HepG2 (cell line): Measurements from ENCODE around the gene OR4X1. TPM values are rescaled to one million over a fixed set of nuclear protein-coding genes. Genes with fewer than 3 reads are reported as not detected.

ENCODE experiments used
- ATAC-seq: fragments of 200-7000 bp; cut with Tn5 transposase; 3 replicates; pipeline ENCODE4 v1.9.1; 2020; ENCODE audit warnings: mild to moderate bottlenecking, moderate library complexity
- BruUV-seq: library from RNA; stranded (reverse); fragments of 400-500 nt; replicated peaks from 2 replicates; lab custom pipeline; 2021; lab: Mats Ljungman, UMichigan
- CTCF ChIA-PET: fragments of 300-600 bp; formaldehyde crosslinking; extraction: SDS; loops from one replicate; lab custom pipeline; 2021; ENCODE audit warnings: low total read pairs, inconsistent platforms, low intra/inter-chr PET ratio; lab: Yijun Ruan, JAX
- POLR2A ChIA-PET: fragments of 350-600 bp; sonication (Branson Sonifier 250); formaldehyde crosslinking; loops from one replicate; lab custom pipeline; 2020; ENCODE audit warnings: antibody characterized with exemption, inconsistent platforms; lab: Yijun Ruan, JAX
- DNase-seq: peaks from one replicate; pipeline ENCODE4 v3.0.0-alpha.2; 2015; ENCODE audit warnings: low spot score
- FAIRE-seq: peaks from 3 replicates; lab custom pipeline; 2011; peaks lifted over from hg19 to GRCh38; lab: Jason Lieb, UNC
- H2AFZ ChIP-seq: one replicate; pipeline ENCODE4 v1.6.1; 2011; ENCODE audit warnings: low read length, inconsistent platforms
- H3K27ac ChIP-seq: fragments of 300-600 bp; 3 replicates; pipeline ENCODE4 v1.8.0; 2011; ENCODE audit warnings: mixed run types, mild to moderate bottlenecking, mixed read lengths, low read length, inconsistent platforms; ENCODE audit not compliant: insufficient read depth; ENCODE audit errors: extremely low read length
- H3K27me3 ChIP-seq, 2 experiments: fragments of 200-600 bp in 1 of 2; 2 replicates in 1 of 2; 3 replicates in 1 of 2; pipeline versions ENCODE4 v1.6.0 to v1.8.0; 2011; ENCODE audit warnings: low read length in 2 of 2, mild to moderate bottlenecking in 2 of 2, moderate library complexity in 2 of 2, inconsistent platforms in 1 of 2; ENCODE audit not compliant: insufficient read depth in 2 of 2, control insufficient read depth in 1 of 2
- H3K36me3 ChIP-seq, 2 experiments: fragments of 200-600 bp in 1 of 2; replicated peaks in 1 of 2; 2 replicates in 1 of 2; 3 replicates in 1 of 2; pipeline versions ENCODE4 v1.5.1 to v1.8.0; 2011; ENCODE audit warnings: low read length in 2 of 2, inconsistent platforms in 1 of 2; ENCODE audit not compliant: insufficient read depth in 2 of 2, control insufficient read depth in 1 of 2
- H3K4me1 ChIP-seq: 2 replicates; pipeline ENCODE4 v1.5.1; 2012; ENCODE audit warnings: low read length, inconsistent platforms; ENCODE audit not compliant: insufficient read depth
- H3K4me2 ChIP-seq: 2 replicates; pipeline ENCODE4 v1.6.0; 2011; ENCODE audit warnings: low read depth, low read length, inconsistent platforms
- H3K4me3 ChIP-seq, 3 experiments: fragments of 200-600 bp in 1 of 3; sonication (generic), shearing (Covaris generic) in 1 of 3; replicated peaks in 1 of 3; 2 replicates each; pipeline ENCODE4 v1.5.1; 2011 to 2016; ENCODE audit warnings: low read length in 3 of 3, inconsistent platforms in 2 of 3, low read depth in 2 of 3, mild to moderate bottlenecking in 2 of 3, control low read depth in 1 of 3, mixed read lengths in 1 of 3; ENCODE audit not compliant: insufficient read depth in 1 of 3
- H3K79me2 ChIP-seq: one replicate; pipeline ENCODE4 v1.6.1; 2011; ENCODE audit warnings: low read length, inconsistent platforms; ENCODE audit not compliant: insufficient read depth
- H3K9ac ChIP-seq: 2 replicates; pipeline ENCODE4 v1.6.0; 2011; ENCODE audit warnings: mild to moderate bottlenecking, low read depth, low read length, inconsistent platforms; ENCODE audit not compliant: insufficient read depth
- H3K9me3 ChIP-seq: 2 replicates; pipeline ENCODE4 v1.5.1; 2012; ENCODE audit warnings: mild to moderate bottlenecking, low read length
- H4K20me1 ChIP-seq: 2 replicates; pipeline ENCODE4 v1.6.0; 2011; ENCODE audit warnings: inconsistent platforms, mild to moderate bottlenecking, low read length, moderate library complexity; ENCODE audit not compliant: insufficient read depth
- ELF4 ChIP-seq: sonication (generic); formaldehyde crosslinking; IDR thresholded peaks from 2 replicates; pipeline ENCODE4 v1.5.0; 2020; ENCODE audit warnings: missing genetic modification reagents, mild to moderate bottlenecking, moderate library complexity, borderline replicate concordance
- GLI4 ChIP-seq: sonication (generic); formaldehyde crosslinking; IDR thresholded peaks from 2 replicates; pipeline ENCODE4 v1.5.1; 2020; ENCODE audit warnings: missing genetic modification reagents, mild to moderate bottlenecking, moderate library complexity, borderline replicate concordance
- IKZF1 ChIP-seq: fragments of 450-650 bp; IDR thresholded peaks from 2 replicates; pipeline ENCODE4 v1.7.1; 2016
- KAT2B ChIP-seq: fragments of 150-350 bp; IDR thresholded peaks from 2 replicates; pipeline ENCODE4 v1.6.1; 2014; ENCODE audit warnings: low read depth, low read length, borderline replicate concordance
- KDM5B ChIP-seq: sonication (generic); formaldehyde crosslinking; IDR thresholded peaks from 2 replicates; pipeline ENCODE4 v1.4.0; 2020; ENCODE audit warnings: missing genetic modification reagents, mild to moderate bottlenecking, borderline replicate concordance
- ZNF17 ChIP-seq: sonication (generic); formaldehyde crosslinking; IDR thresholded peaks from 2 replicates; pipeline ENCODE4 v1.5.0; 2020; ENCODE audit warnings: mild to moderate bottlenecking, missing genetic modification reagents
- WGBS: methylation state at CpG from one replicate; pipeline ENCODE4 v1.1.6; 2017; ENCODE audit warnings: low lambda C conversion rate; 5-methylcytosine and 5-hydroxymethylcytosine counted together
- in situ Hi-C: cut with HindIII; loops from 2 replicates; pipeline ENCODE4 v1.10.0; 2017; ENCODE audit warnings: low pct_unique_long_range_greater_than_20kb; ENCODE audit not compliant: extremely low pct_ligation_motif_present
- intact Hi-C: fragments of 100-400 bp; cut with micrococcal nuclease; formaldehyde crosslinking; loops from one replicate; pipeline ENCODE4 v1.10.0; 2022; ENCODE audit not compliant: unreplicated experiment
- polyA plus RNA-seq, 8 experiments: library from polyadenylated mRNA; depleted of rRNA in 3 of 8; stranded (reverse) in 7 of 8; unstranded in 1 of 8; fragments of >200 nt; fragmentation: Illumina TruSeq in 4 of 8; extraction: Trizol in 4 of 8; gene quantifications; 2 replicates each; pipeline versions ENCODE4 v1.2.1 to v1.2.3, GENCODE V29; 2011 to 2016; ENCODE audit warnings: low read depth in 4 of 8, missing spikeins in 1 of 8, mixed read lengths in 1 of 8; ENCODE audit not compliant: insufficient read depth in 1 of 8
- total RNA-seq, 5 experiments: library from RNA; depleted of rRNA; stranded (reverse); fragments of >200 nt; fragmentation: Illumina TruSeq; extraction: Trizol; gene quantifications; 2 replicates each; pipeline ENCODE4 v1.2.3, GENCODE V29; 2016; ENCODE audit warnings: low read depth in 1 of 5
- TF ChIP-seq, protein P1 (sequence below): sonication (generic); formaldehyde crosslinking; IDR thresholded peaks from 2 replicates; pipeline ENCODE4 v1.4.0; 2020; ENCODE audit warnings: missing genetic modification reagents
- TF ChIP-seq, protein P2 (sequence below): sonication (generic); formaldehyde crosslinking; IDR thresholded peaks from 2 replicates; pipeline ENCODE4 v1.4.0; 2020; ENCODE audit warnings: missing genetic modification reagents, low read depth, mild to moderate bottlenecking, borderline replicate concordance
- TF ChIP-seq, protein P3 (sequence below): sonication (generic); formaldehyde crosslinking; IDR thresholded peaks from 2 replicates; pipeline ENCODE4 v1.4.0; 2020; ENCODE audit warnings: missing genetic modification reagents, borderline replicate concordance

Gene OR4X1
- total and polyA plus RNA-seq, 2 of the 13 experiments (the other 11 are each of a cell fraction or from before 2014, with no cell fraction given) = not detected

DNA sequence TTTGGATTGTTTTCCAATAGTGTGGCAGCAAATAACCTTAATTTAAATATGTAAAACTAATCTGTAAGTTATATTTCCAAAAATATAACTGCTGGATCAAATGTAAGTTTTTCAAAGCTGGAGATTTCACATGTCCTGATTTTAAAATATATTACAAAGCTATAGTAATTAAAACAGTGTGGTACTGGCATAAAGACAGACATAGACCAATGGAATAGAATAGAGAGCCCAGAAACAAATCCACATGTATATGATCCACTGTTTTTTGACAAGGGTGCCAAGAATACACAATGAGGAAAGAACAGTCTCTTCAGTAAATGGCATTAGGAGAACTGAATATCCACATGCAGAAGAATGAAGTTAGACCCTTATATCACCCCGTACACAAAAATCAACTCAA is 14.8 kb upstream of the OR4X1 start (continued):
- TF ChIP-seq, protein P1, sequence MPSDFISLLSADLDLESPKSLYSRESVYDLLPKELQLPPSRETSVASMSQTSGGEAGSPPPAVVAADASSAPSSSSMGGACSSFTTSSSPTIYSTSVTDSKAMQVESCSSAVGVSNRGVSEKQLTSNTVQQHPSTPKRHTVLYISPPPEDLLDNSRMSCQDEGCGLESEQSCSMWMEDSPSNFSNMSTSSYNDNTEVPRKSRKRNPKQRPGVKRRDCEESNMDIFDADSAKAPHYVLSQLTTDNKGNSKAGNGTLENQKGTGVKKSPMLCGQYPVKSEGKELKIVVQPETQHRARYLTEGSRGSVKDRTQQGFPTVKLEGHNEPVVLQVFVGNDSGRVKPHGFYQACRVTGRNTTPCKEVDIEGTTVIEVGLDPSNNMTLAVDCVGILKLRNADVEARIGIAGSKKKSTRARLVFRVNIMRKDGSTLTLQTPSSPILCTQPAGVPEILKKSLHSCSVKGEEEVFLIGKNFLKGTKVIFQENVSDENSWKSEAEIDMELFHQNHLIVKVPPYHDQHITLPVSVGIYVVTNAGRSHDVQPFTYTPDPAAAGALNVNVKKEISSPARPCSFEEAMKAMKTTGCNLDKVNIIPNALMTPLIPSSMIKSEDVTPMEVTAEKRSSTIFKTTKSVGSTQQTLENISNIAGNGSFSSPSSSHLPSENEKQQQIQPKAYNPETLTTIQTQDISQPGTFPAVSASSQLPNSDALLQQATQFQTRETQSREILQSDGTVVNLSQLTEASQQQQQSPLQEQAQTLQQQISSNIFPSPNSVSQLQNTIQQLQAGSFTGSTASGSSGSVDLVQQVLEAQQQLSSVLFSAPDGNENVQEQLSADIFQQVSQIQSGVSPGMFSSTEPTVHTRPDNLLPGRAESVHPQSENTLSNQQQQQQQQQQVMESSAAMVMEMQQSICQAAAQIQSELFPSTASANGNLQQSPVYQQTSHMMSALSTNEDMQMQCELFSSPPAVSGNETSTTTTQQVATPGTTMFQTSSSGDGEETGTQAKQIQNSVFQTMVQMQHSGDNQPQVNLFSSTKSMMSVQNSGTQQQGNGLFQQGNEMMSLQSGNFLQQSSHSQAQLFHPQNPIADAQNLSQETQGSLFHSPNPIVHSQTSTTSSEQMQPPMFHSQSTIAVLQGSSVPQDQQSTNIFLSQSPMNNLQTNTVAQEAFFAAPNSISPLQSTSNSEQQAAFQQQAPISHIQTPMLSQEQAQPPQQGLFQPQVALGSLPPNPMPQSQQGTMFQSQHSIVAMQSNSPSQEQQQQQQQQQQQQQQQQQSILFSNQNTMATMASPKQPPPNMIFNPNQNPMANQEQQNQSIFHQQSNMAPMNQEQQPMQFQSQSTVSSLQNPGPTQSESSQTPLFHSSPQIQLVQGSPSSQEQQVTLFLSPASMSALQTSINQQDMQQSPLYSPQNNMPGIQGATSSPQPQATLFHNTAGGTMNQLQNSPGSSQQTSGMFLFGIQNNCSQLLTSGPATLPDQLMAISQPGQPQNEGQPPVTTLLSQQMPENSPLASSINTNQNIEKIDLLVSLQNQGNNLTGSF = no peak
- TF ChIP-seq IKZF1 (no peak), KAT2B (no peak)

DNA sequence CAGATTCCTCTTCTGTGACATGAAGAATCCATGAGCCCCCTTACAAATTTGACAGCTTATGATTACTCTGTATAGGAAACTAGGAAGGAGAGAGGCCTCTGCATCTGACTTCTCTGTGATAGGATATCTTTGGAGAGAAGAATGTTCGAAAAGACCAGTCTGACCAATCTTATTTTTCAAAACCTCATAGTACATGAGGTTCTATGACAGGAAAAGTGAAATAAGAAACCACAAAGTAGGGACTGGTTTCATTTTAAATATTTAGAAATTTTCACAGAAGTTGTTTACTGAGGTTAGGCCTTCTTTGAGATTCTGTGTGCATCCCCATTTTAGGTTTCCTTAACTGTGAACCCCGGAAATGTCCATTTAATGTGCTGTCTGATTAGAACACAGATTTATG is 2.1 kb upstream of the OR4X1 start:
- in situ Hi-C loops = loop anchor here (25.0 kb wide), 1 partner anchor 101 kb away; the partner anchor contains the start of gene OR4C5

More for the DNA sequence above, 2.1 kb upstream of the OR4X1 start:
- H3K27ac ChIP-seq = no peak overlapping the region
- no peak overlapping the region for H3K4me2 ChIP-seq
- ChIA-PET POLR2A (no interaction called here), CTCF (no interaction called here)
- TF ChIP-seq, protein P2, sequence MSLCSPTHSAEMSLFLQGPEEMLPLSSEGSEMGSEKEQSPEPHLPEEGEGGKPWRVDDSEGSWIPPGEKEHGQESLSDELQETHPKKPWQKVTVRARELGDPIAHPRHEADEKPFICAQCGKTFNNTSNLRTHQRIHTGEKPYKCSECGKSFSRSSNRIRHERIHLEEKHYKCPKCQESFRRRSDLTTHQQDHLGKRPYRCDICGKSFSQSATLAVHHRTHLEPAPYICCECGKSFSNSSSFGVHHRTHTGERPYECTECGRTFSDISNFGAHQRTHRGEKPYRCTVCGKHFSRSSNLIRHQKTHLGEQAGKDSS (CRISPR knock-in tag) = no peak
- TF ChIP-seq ZNF17 (CRISPR knock-in tag) (no peak), KDM5B (CRISPR knock-in tag) (no peak), ELF4 (CRISPR knock-in tag) (no peak), GLI4 (no peak)
- TF ChIP-seq, protein P3, sequence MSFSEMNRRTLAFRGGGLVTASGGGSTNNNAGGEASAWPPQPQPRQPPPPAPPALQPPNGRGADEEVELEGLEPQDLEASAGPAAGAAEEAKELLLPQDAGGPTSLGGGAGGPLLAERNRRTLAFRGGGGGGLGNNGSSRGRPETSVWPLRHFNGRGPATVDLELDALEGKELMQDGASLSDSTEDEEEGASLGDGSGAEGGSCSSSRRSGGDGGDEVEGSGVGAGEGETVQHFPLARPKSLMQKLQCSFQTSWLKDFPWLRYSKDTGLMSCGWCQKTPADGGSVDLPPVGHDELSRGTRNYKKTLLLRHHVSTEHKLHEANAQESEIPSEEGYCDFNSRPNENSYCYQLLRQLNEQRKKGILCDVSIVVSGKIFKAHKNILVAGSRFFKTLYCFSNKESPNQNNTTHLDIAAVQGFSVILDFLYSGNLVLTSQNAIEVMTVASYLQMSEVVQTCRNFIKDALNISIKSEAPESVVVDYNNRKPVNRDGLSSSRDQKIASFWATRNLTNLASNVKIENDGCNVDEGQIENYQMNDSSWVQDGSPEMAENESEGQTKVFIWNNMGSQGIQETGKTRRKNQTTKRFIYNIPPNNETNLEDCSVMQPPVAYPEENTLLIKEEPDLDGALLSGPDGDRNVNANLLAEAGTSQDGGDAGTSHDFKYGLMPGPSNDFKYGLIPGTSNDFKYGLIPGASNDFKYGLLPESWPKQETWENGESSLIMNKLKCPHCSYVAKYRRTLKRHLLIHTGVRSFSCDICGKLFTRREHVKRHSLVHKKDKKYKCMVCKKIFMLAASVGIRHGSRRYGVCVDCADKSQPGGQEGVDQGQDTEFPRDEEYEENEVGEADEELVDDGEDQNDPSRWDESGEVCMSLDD (CRISPR knock-in tag) = no peak
- H3K79me2 ChIP-seq = no peaks in the 10 kb centered on the region
- no peaks in the 10 kb centered on the region for H4K20me1 ChIP-seq
- ATAC-seq = no peak
- no peak for DNase-seq
- no peaks in the 10 kb centered on the region for H3K9me3 ChIP-seq
- no peak for FAIRE-seq
- intact Hi-C loops = no loop called here
- no peaks in the 10 kb centered on the region for H3K4me1 ChIP-seq
- no peaks in the 10 kb centered on the region for H3K36me3 ChIP-seq
- H3K27me3 ChIP-seq = no peaks in the 10 kb centered on the region
- H2AFZ ChIP-seq = no peak overlapping the region
- 0% methylated on average over 2 of the region's 2 CpGs for WGBS
- H3K9ac ChIP-seq = no peak overlapping the region
- BruUV-seq = no TSS peak
- H3K4me3 ChIP-seq = no peak overlapping the region
